Measurements from ENCODE around the gene PRKAR1B.

PRKAR1B gene

DNA sequence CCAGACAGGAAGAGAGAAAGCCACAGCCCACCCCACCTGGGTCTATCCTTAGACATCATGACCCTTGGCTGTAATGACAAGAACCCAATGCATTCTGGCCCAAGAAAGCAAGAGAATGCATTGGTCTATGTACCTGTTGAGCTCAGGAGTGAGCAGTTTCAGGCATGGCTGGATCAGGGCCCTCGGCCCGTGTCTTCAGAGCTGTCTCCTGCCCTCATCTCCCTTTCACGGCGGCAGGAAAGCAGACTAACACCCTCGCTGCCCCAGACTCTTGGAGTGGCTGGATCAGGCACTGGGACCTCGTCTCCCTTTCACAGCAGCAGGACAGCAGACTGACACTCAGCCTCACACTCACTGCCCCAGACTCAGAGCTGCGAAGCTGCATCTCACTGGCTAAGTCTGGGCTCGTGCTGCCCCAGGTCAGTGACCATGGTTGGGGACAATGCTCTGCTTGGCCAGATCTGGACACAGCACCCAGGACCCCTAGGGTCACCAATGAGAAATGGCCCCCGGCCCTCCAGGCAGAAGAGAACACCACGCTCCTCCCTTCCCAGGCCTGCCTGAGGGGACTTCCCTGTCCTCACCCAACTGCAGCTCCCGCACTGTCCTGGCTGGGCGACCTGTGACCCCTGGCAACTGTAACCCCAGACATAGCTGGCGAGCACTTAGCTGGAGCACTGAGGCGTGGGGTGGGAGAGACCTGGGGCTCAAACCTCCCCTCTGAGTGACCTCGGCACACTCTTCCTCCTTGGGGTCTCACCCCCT, 194.5 kb downstream of the PRKAR1B start:
- TF ChIP-seq, protein P1, sequence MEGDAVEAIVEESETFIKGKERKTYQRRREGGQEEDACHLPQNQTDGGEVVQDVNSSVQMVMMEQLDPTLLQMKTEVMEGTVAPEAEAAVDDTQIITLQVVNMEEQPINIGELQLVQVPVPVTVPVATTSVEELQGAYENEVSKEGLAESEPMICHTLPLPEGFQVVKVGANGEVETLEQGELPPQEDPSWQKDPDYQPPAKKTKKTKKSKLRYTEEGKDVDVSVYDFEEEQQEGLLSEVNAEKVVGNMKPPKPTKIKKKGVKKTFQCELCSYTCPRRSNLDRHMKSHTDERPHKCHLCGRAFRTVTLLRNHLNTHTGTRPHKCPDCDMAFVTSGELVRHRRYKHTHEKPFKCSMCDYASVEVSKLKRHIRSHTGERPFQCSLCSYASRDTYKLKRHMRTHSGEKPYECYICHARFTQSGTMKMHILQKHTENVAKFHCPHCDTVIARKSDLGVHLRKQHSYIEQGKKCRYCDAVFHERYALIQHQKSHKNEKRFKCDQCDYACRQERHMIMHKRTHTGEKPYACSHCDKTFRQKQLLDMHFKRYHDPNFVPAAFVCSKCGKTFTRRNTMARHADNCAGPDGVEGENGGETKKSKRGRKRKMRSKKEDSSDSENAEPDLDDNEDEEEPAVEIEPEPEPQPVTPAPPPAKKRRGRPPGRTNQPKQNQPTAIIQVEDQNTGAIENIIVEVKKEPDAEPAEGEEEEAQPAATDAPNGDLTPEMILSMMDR (conservative IDR thresholded peaks at IDR 0.05) = no peak
- H3K27ac ChIP-seq = no peak overlapping the region

DNA sequence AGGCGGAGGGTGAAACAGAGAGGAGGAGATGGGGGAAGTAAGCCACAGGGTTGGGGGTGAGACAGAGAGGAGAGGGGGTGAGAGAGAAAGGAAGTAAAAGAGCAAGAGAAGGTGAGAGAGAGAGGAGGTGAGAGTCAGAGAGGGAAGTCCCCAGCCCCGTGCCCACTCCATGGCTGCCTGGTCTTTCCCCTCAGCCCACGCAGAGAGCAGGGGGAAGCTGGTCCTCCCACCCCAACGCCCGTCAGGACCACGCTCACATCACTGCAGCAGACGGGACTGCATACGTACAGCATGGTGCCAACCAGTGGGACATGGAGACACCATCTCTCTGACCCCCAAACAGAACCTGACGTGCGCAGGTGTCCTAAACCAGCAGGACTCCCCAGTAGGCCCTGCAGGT, 195.3 kb downstream of the PRKAR1B start:
- H3K27ac ChIP-seq = no peak overlapping the region
- TF ChIP-seq, protein P1 (conservative IDR thresholded peaks at IDR 0.05) = no peak

DNA sequence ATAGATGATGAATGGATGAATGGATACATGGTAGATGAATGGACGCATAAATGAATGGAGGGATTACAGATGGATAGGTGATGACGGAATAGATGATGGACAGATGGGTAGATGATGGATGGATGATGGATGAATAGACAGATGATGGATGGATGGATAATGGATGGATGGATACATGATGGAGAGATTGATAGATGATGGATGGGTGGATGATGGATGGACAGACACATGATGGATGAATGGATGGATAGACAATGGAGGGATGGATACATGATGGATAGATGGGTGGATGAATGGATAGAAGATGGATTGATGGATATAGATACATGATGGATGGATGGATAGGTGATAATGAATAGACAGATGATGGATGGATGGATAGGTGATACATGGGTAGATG, 198.6 kb downstream of the PRKAR1B start:
- TF ChIP-seq, protein P1 (conservative IDR thresholded peaks at IDR 0.05) = no peak
- no peak overlapping the region for H3K27ac ChIP-seq

DNA sequence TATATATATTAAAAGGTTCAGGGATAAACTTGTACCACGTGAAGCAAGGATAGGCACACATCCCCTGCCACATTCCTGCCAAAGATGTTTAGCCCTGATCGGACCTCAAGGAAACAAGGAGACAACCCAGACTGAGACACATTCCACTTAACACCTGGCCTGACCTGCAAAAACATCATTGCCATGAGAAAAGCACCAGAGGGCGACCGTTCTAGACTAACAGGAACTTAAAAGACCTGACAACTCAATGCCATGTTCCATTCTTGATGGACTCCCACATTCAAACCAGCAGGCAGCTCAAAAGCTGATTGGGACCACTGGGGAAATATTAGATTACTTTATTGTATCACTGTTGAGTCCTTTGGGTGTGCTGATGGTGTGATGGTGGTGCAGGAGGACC, 199.4 kb downstream of the PRKAR1B start:
- TF ChIP-seq, protein P1 (conservative IDR thresholded peaks at IDR 0.05) = no peak
- H3K27ac ChIP-seq = no peak overlapping the region

DNA sequence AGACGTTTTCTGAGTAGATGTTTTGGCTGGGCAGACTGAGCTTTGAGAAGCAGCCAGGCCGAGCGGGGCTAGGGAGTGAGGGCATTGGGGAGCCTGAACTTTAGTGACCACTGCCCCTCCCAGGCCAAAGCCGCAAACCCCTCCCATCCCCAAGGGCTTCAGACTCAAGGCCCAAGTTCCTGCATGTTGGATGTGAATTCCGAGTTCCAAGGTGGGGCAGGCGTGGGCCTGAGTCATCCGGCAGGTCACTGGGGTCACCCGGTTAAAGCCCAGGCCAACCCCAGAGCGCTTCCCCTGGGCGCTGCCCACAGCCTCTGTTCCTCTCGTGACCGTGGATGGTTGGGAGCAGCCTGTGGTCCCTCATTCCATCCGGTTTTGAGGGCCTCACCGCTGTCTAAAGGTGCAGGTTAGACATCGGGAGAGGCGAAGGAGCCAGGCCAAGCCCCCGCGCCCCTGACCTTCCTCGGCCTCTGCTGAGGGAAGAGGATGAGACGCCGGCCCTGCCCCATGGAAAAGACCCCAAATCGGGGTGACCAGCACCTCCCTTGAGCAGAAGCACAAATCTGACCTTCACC, 200.5 kb downstream of the PRKAR1B start:
- no peak overlapping the region for H3K27ac ChIP-seq
- TF ChIP-seq, protein P1 (conservative IDR thresholded peaks at IDR 0.05) = no peak

DNA sequence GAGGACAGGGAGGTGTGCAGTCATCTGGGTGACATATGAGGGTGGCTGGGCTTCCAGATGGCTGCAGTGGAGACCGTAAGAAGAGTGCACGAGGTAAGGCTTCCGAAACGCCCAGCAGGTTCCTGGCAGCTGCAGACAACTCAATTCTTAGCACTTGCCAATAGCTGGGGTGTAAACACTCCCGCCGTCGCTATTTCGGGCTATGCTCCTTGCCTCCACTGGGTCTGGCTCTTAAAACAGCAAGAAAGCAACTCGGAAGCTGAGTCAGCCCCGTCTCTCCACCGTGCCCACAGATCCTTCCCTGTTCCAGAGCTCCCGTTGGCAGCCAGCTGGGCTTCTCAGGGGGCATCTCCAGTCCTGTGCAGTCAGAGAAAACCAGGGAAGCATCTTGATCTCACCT, 201.3 kb downstream of the PRKAR1B start:
- TF ChIP-seq, protein P1 (conservative IDR thresholded peaks at IDR 0.05) = no peak
- no peak overlapping the region for H3K27ac ChIP-seq

DNA sequence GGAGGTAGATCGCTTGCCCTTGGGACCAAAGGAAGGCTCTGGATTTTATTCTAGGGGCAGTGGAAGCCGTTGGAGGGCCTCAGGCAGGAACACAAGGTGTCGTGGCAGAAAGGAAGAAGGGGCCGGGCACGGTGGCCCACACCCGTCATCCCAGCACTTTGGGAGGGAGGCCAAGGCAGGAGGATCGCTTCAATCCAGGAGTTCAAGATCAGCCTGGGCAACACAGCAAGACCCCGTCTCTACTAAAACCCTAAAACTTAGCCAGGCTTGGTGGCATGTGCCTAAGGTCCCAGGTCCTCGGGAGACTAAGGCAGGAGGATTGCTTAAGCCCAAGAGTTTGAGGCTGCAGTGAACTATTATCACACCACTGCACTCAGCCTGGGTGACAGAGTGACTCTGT, 202.3 kb downstream of the PRKAR1B start:
- TF ChIP-seq, protein P1 (conservative IDR thresholded peaks at IDR 0.05) = no peak
- no peak overlapping the region for H3K27ac ChIP-seq
